Stimulated activated CD4-positive, alpha-beta T cell treated with anti-CD3 and anti-CD28 coated beads, TNF-alpha, amount 100 ng/mL, for 24 hours (primary cell): ENCODE data around the gene TSPAN10.

Experiments
- DNase-seq, 3 experiments: peaks; one replicate each; pipeline ENCODE4 v3.0.0-alpha.2; 2020; ENCODE audit warnings: low read depth in 3 of 3

TSPAN10 gene

DNA sequence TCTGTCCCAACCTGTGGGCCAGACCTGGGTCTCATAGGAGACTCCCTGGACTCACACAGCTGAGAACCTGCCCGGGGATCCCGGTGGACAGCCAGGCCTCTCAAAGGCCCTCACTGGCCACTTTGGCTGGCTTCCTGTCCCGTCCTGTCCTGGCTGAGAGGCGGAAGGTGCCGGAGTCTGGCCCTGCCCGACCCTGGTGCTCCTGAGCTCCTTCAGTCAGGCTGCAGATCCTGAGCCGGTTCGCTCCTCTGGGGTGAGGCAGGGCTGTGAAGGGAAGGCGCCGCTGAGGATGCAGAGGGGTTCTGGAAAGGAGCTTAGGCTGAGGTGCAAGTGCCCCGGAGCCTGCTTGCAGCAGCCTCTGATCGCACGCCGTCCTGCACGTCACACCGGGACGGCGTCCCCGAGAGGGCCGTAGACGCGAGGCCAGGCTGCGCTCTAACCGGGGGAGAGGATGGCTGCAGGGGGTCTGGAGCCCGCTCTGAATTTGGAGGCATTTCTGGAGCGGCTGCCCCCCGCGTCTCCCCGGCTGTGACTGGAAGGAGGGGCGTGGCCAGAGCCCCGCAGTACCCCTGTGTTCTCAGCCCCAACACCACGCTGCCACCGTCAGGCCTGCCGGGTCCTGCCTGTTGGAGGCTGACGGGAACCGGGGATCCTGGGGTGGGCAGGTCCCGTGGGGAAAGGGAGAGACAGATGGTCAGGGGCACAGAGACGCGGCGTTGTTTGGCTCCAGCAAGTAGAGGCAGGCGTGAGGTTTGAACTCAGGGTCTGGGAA lies 51.0 kb downstream of the TSPAN10 start:
- DNase-seq: no peak

DNA sequence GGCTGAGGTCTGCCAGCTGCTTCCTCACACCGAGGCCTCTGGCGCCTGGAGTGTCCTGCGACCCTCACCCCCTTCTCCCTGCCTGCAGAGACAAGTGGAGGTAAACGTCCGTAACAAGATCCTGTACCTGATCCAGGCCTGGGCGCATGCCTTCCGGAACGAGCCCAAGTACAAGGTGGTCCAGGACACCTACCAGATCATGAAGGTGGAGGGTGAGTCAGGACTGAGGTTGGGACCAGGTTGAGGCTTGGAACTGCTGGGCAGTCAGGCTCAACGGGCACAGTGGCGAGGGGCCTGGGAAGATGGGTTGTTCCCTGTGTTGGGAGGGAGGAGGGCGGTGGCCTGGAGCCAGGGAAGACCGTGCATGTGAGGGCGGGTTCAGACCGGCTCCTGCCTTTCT lies 51.6 kb downstream of the TSPAN10 start:
- no peak for DNase-seq

DNA sequence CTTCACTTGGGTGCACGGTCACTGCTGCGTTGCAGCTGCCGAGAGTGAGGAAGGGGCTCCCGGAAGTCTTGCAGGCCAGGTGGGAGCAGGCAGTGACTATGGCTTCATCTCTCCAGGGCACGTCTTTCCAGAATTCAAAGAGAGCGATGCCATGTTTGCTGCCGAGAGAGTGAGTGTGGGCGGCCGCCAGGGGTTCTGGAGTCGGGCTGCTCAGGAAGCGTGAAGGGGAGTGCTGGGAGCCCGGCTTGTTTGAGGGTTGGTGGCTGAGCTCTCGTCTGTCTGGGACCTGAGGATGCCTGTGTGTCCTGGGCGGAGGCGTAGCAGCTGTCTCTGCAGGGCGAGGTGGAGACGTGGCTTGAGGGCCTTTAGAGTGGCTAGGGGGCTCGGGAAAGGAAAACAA lies 53.1 kb downstream of the TSPAN10 start:
- no peak for DNase-seq

DNA sequence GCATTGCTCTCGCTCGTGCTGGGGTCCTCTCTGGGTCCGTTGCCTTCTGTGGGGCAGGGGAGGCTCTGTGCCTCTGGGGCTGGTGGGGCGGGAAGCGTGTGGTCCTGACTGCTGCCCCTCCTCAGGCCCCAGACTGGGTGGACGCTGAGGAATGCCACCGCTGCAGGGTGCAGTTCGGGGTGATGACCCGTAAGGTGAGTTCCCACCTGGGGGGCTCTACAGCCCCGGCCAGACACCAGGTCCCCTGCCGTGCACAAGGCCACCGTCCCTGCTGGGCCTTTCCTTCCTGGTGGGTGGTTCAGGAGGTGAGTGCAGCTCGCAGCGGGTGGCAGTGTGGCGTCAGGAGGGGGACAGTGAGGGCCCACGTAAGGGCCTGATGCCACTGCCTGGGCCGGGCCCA lies 53.6 kb downstream of the TSPAN10 start:
- no peak for DNase-seq

DNA sequence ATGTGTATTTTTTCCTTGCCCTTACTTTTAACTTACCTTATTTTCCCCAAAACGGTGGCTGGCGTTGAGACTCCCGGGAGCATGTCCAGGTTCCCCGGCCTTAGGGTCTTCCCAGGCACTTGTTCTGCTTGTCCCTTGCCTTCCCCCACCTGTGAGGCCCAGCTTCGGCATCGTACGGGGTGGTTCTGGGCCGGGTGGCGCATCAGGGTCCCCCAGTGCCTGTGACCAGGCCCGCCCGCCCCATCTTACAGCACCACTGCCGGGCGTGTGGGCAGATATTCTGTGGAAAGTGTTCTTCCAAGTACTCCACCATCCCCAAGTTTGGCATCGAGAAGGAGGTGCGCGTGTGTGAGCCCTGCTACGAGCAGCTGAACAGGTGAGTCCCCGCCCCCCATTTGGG lies 54.2 kb downstream of the TSPAN10 start:
- DNase-seq: no peak

DNA sequence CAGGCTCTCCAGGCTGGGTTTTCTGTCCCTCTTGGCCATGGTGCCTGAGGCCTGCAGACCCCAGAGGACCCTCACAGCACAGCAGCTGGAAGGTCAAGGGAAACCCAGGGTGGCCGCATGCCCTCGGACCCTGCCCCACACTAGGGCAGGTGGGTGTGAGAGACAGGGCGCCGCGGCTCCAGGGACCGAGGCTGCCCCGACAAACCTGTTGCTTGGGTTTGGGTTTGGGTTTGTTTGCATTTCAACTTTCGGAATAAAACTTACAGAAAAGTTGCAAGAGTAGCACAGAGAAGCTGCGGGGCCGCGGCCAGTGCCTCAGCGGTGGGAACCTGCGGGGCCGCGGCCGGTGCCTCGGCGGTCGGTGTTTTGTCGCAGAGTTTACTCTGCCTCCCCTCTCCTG lies 54.6 kb downstream of the TSPAN10 start:
- DNase-seq: no peak

DNA sequence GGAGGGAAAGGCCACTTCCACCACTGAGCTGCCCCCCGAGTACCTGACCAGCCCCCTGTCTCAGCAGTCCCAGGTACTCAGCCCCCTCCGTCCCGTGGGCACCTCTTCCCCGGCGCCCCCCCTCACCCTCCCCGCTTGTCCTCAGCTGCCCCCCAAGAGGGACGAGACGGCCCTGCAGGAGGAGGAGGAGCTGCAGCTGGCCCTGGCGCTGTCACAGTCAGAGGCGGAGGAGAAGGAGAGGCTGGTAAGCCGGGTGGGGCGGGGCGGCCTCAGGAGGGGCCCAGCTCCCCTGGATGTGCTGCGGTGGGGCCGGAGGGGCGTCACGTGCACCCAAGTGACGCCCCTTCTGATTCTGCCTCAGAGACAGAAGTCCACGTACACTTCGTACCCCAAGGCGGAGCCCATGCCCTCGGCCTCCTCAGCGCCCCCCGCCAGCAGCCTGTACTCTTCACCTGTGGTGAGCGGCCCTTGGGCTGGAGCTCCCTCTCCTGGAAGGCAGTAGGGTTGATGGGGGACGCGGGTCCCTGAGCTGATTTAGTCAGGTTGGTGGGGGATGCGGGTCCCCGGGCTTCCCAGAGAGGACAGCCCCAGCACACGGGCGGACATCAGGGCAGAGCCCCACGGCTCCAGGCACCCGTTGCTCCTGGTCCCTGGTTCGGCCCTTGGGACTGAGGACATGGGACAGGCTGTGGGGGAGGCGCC lies 56.7 kb downstream of the TSPAN10 start:
- no peak for DNase-seq

DNA sequence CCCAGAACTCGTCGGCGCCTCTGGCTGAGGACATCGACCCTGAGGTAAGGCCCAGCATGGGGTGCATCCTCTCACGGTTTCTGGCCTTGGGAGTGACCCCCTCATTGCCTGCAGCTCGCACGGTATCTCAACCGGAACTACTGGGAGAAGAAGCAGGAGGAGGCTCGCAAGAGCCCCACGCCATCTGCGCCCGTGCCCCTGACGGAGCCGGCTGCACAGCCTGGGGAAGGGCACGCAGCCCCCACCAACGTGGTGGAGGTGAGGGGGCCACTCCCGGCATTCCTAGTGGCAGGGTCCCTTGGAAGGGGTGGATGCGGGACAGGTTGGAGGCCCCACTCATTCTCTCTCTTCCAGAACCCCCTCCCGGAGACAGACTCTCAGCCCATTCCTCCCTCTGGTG lies 57.8 kb downstream of the TSPAN10 start:
- DNase-seq: no peak

DNA sequence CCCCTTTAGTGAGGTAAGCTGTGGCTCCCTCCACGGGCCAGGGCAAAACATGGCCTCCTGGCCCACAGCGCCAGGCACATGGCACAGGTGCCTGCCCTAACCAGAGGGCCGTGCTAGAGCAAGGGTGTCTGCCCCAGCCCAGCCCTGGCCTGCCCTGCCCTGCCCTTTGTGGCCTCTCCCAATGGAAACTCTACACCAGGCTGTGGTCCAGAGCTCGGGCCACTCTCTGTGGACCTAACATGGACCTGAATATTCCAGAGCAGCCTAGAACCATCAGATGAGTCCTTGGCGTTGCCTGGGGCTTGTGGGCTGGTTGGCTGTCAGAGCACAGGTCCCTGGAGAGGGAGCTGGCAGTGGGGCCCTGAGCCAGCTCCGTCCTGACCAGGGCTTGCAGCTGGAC lies 58.2 kb downstream of the TSPAN10 start:
- no peak for DNase-seq

DNA sequence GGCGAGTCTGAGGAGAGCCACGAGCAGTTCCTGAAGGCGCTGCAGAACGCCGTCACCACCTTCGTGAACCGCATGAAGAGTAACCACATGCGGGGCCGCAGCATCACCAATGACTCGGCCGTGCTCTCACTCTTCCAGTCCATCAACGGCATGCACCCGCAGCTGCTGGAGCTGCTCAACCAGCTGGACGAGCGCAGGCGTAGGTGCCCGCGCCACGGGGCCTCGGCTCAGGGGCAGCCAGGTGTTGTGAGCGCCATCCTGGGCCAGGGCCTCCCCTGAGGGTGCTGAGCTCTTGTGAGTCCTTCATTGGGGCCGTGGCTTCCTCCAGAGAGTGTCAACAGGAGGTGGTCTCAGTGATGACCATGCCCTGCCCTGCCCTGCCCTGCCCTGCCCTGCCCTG lies 58.8 kb downstream of the TSPAN10 start:
- no peak for DNase-seq

DNA sequence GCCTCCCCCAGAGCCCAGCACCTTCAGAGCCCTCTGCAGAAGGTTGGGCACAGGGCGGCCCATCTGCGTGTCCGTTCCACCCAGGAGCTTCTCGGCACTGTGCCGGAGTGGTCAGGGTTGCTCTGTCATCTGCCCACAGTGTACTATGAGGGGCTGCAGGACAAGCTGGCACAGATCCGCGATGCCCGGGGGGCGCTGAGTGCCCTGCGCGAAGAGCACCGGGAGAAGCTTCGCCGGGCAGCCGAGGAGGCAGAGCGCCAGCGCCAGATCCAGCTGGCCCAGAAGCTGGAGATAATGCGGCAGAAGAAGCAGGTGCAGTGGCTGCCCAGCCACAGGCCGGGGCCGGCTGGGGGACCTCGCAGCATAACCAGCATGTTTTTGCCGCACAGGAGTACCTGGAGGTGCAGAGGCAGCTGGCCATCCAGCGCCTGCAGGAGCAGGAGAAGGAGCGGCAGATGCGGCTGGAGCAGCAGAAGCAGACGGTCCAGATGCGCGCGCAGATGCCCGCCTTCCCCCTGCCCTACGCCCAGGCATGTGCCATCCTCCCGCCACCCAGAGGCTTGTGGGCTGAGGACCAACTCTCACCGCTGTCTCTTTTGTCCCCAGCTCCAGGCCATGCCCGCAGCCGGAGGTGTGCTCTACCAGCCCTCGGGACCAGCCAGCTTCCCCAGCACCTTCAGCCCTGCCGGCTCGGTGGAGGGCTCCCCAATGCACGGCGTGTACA lies 59.4 kb downstream of the TSPAN10 start:
- DNase-seq: no peak

DNA sequence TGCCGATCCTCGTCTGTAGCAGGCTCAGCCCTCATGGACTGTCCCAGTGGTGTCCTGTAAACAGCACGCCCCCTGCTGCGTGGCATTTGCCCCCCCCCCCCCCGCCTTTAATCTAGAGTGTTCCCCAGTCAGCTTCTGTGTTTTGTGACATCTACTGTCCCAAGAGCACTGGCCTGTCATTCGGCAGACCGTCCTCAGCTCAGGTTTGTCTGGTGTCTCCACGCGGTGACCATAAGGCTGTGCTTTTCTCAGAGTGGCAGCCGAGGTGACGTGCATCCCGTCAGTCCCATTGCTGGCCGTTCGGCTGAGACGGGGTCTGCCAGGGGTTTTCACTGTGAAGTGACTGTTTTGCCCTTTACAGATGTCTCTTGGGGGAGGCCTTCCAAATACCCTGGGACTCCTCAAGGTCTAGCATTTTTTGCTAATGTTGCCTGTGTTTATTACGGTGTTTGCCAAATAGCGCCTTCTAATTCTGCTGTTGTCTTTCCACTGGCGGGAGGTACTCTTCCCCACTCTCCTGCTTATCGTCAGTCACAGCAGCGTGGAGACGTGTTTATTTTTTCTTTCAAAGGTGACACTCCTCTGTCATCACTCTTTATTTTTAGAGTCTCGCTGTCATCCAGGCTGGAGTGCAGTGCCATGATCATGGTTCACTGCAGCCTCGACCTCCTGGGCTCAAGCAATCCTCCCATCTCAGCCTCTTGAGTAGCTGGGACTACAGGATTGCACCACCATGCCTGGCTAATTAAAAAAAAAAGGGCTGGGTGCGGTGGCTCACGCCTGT lies 60.5 kb downstream of the TSPAN10 start:
- DNase-seq: no peak
